Trophoblast cell (in vitro differentiated cells and primary cell): Measurements from ENCODE around the gene HIVEP3.

ENCODE experiments used
- DNase-seq, 2 donors: peaks; one replicate each; pipeline ENCODE4 v3.0.0-alpha.2; 2016
- H2AFZ ChIP-seq: 2 replicates; pipeline ENCODE4 v1.6.1; 2013; ENCODE audit warnings: low read length, moderate library complexity, mild to moderate bottlenecking; ENCODE audit not compliant: insufficient read depth, poor library complexity
- H2AK5ac ChIP-seq: 2 replicates; pipeline ENCODE4 v1.6.1; 2013; ENCODE audit warnings: mild to moderate bottlenecking, low read length
- H2BK120ac ChIP-seq: 2 replicates; pipeline ENCODE4 v1.6.1; 2013; ENCODE audit warnings: low read length, mild to moderate bottlenecking, moderate library complexity; ENCODE audit not compliant: insufficient read depth, poor library complexity
- H2BK12ac ChIP-seq: 2 replicates; pipeline ENCODE4 v1.6.1; 2013; ENCODE audit warnings: mild to moderate bottlenecking, low read length, moderate library complexity
- H2BK5ac ChIP-seq: 2 replicates; pipeline ENCODE4 v1.6.1; 2013; ENCODE audit warnings: low read length, low read depth, moderate library complexity, mild to moderate bottlenecking; ENCODE audit not compliant: poor library complexity
- H3K14ac ChIP-seq: 2 replicates; pipeline ENCODE4 v1.6.1; 2013; ENCODE audit warnings: mild to moderate bottlenecking, low read length
- H3K18ac ChIP-seq: 2 replicates; pipeline ENCODE4 v1.6.1; 2013; ENCODE audit warnings: mild to moderate bottlenecking, low read length
- H3K23ac ChIP-seq: 2 replicates; pipeline ENCODE4 v1.6.1; 2013; ENCODE audit warnings: low read length
- H3K27ac ChIP-seq: 2 replicates; pipeline ENCODE4 v1.5.1; 2013; ENCODE audit warnings: low read depth, mild to moderate bottlenecking, inconsistent platforms, low read length, moderate library complexity
- H3K27me3 ChIP-seq: 2 replicates; pipeline ENCODE4 v1.6.1; 2013; ENCODE audit warnings: inconsistent platforms, mild to moderate bottlenecking, low read length, moderate library complexity; ENCODE audit not compliant: insufficient read depth
- H3K36me3 ChIP-seq, 2 experiments: 1 replicate in 1 of 2; 2 replicates in 1 of 2; pipeline ENCODE4 v1.6.1; 2013; ENCODE audit warnings: low read length in 2 of 2, mild to moderate bottlenecking in 2 of 2, moderate library complexity in 1 of 2; ENCODE audit not compliant: insufficient read depth in 2 of 2, control insufficient read depth in 1 of 2
- H3K4ac ChIP-seq: 2 replicates; pipeline ENCODE4 v1.6.1; 2013; ENCODE audit warnings: low read depth, mild to moderate bottlenecking, low read length, moderate library complexity
- H3K4me1 ChIP-seq, 2 experiments: 1 replicate in 1 of 2; 2 replicates in 1 of 2; pipeline ENCODE4 v1.6.1; 2013; ENCODE audit warnings: low read length in 2 of 2, mild to moderate bottlenecking in 2 of 2, moderate library complexity in 1 of 2; ENCODE audit not compliant: insufficient read depth in 2 of 2, control insufficient read depth in 1 of 2
- H3K4me2 ChIP-seq: 2 replicates; pipeline ENCODE4 v1.6.1; 2013; ENCODE audit warnings: inconsistent platforms, mild to moderate bottlenecking, low read length, moderate library complexity
- H3K4me3 ChIP-seq: 2 replicates; pipeline ENCODE4 v1.5.1; 2013; ENCODE audit warnings: mild to moderate bottlenecking, low read depth, low read length, inconsistent platforms
- H3K79me1 ChIP-seq: one replicate; pipeline ENCODE4 v1.6.1; 2013; ENCODE audit warnings: low read length
- H3K79me2 ChIP-seq: 2 replicates; pipeline ENCODE4 v1.6.1; 2013; ENCODE audit warnings: low read length, mild to moderate bottlenecking; ENCODE audit not compliant: control insufficient read depth, insufficient read depth, poor library complexity
- H3K9ac ChIP-seq: 2 replicates; pipeline ENCODE4 v1.6.1; 2013; ENCODE audit warnings: mild to moderate bottlenecking, low read length
- H3K9me3 ChIP-seq: 2 replicates; pipeline ENCODE4 v1.6.1; 2013; ENCODE audit warnings: low read depth, mild to moderate bottlenecking, control low read depth, inconsistent platforms, low read length; ENCODE audit not compliant: insufficient read depth
- H4K12ac ChIP-seq: 2 replicates; pipeline ENCODE4 v1.6.1; 2013; ENCODE audit warnings: low read depth, mild to moderate bottlenecking, low read length, moderate library complexity
- H4K8ac ChIP-seq: 2 replicates; pipeline ENCODE4 v1.6.1; 2013; ENCODE audit warnings: low read depth, mild to moderate bottlenecking, low read length, moderate library complexity
- H4K91ac ChIP-seq: one replicate; pipeline ENCODE4 v1.6.1; 2013; ENCODE audit warnings: low read depth, mild to moderate bottlenecking, low read length, moderate library complexity
- WGBS: extraction: QIAGEN DNeasy Blood & Tissue Kit; methylation state at CpG from one replicate; pipeline ENCODE4 v1.1.7; 2013; ENCODE audit warnings: missing lambda C conversion rate; ENCODE audit not compliant: insufficient read length, insufficient coverage; ENCODE audit errors: extremely low coverage; 5-methylcytosine and 5-hydroxymethylcytosine counted together

HIVEP3 gene

DNA sequence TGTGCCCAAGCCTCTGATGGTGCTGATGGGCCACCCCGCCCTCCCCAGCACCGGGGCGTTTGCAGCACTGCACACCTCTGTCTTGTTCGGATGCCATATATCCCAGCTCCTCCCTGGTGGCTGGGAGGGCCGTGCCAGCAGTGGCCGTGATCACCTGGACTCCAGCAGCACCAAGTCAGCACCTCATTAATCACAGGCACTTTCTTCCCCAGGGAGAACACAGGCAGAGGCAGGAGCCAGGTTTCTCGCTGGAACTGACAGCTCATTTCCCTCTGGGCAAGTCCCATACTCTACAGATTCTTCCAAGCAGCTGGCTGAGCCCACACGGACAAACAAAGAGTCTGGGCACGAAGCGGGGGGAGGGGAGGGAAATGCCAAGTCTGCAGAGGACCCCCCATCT is 292.6 kb downstream of the HIVEP3 start:
- no peak overlapping the region for H3K9ac ChIP-seq

DNA sequence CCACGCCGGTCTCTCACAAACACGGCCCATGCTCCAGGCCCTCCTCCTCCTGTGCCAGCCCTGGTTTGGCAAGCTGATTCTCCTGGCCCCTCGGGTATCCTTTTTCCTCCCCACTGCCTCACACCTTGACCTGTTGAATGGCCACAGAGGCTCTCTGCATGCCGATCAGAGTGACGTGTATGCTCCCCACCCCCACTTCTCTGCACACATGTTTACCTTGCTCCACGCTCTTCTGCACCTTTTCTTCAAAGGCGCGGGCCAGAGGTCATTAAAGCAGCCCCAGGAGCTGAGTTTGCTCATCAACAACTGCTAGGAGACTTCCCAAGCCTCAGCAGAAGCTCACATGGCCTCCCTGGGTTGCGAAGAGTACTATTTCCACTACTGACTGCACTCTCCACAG is 295.0 kb downstream of the HIVEP3 start:
- WGBS = no CpG with 5 or more reads among the region's 10 CpGs
- Histone ChIP-seq H2AFZ (no peak overlapping the region), H3K4ac (no peak overlapping the region), H3K14ac (no peak overlapping the region), H3K79me2 (no peaks in the 10 kb centered on the region), H4K12ac (no peak overlapping the region), H2BK5ac (no peak overlapping the region), H2AK5ac (no peak overlapping the region), H3K79me1 (no peaks in the 10 kb centered on the region), H3K4me1 (peaks cover 0 to 5% of the 10 kb centered on the region in 2 experiments), H2BK12ac (no peak overlapping the region), H2BK120ac (no peak overlapping the region), H3K9me3 (peaks cover 3% of the 10 kb centered on the region), H3K36me3 (no peaks in the 10 kb centered on the region), H3K23ac (no peak overlapping the region), H3K27ac (no peak overlapping the region), H3K9ac (no peak overlapping the region), H4K8ac (no peak overlapping the region), H3K18ac (no peak overlapping the region), H3K27me3 (no peaks in the 10 kb centered on the region), H3K4me2 (no peak overlapping the region), H3K4me3 (no peak overlapping the region), H4K91ac (no peak overlapping the region)
- DNase-seq = no peak

More for the DNA sequence above, 292.6 kb downstream of the HIVEP3 start:
- Histone ChIP-seq H3K4ac (no peak overlapping the region), H3K4me2 (no peak overlapping the region), H3K27me3 (no peaks in the 10 kb centered on the region), H3K79me1 (no peaks in the 10 kb centered on the region), H3K36me3 (no peaks in the 10 kb centered on the region), H3K18ac (no peak overlapping the region), H4K91ac (no peak overlapping the region), H3K14ac (no peak overlapping the region), H2AK5ac (no peak overlapping the region), H2BK5ac (no peak overlapping the region), H3K27ac (no peak overlapping the region), H4K12ac (no peak overlapping the region), H2BK120ac (no peak overlapping the region), H3K79me2 (no peaks in the 10 kb centered on the region), H3K4me1 (peaks cover 0 to 5% of the 10 kb centered on the region in 2 experiments), H2AFZ (no peak overlapping the region), H4K8ac (no peak overlapping the region), H3K4me3 (no peak overlapping the region), H3K9me3 (peaks cover 3% of the 10 kb centered on the region), H2BK12ac (no peak overlapping the region), H3K23ac (no peak overlapping the region)
- peak; percentile 25 to 29 for DNase-seq
- WGBS = no CpG with 5 or more reads among the region's 10 CpGs

- H3K4me1 ChIP-seq = peaks cover 0 to 5% of the 10 kb centered on the region in 2 experiments
- no peak overlapping the region for H3K4me3 ChIP-seq
- no peak overlapping the region for H3K18ac ChIP-seq
- H3K9me3 ChIP-seq = peaks cover under 1% of the 10 kb centered on the region
- H3K27me3 ChIP-seq = no peaks in the 10 kb centered on the region
- no peak overlapping the region for H4K12ac ChIP-seq
- no peak overlapping the region for H2AK5ac ChIP-seq
- H3K23ac ChIP-seq = no peak overlapping the region
- no peak overlapping the region for H3K27ac ChIP-seq
- no peak overlapping the region for H3K14ac ChIP-seq
- no peak overlapping the region for H2BK5ac ChIP-seq
- H2AFZ ChIP-seq = no peak overlapping the region
- H3K4ac ChIP-seq = no peak overlapping the region
- no peak for DNase-seq
- H4K8ac ChIP-seq = no peak overlapping the region
- no peaks in the 10 kb centered on the region for H3K79me2 ChIP-seq
- no peak overlapping the region for H4K91ac ChIP-seq
- no CpG with 5 or more reads among the region's 8 CpGs for WGBS
- no peak overlapping the region for H2BK12ac ChIP-seq
- no peak overlapping the region for H2BK120ac ChIP-seq
- H3K4me2 ChIP-seq = no peak overlapping the region
- no peak overlapping the region for H3K9ac ChIP-seq
- no peaks in the 10 kb centered on the region for H3K79me1 ChIP-seq
- no peaks in the 10 kb centered on the region for H3K36me3 ChIP-seq
These were observed 295.6 kb downstream of the HIVEP3 start for GRCh38 chr1:41622859-41623732.

DNA sequence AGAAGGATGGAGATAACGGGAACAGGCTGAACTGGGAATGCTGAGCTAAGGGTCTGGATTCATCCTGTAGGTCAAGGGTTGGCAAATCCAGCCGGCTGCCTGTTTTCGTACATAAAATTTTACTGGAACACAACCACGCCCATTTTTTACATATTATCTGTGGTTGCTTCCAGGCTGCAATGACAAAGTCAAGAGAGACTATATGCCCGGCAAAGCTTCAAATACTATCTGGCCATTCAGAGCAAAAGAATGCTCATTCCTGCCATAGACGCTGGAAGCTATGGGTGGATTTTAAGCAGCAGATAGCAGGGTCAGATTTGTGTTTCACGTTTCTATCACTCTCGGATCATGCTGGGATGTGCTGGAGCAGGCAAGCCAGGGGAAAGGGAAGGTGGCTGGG is 296.3 kb downstream of the HIVEP3 start:
- Histone ChIP-seq H3K79me1 (no peaks in the 10 kb centered on the region), H3K27ac (no peak overlapping the region), H2BK12ac (no peak overlapping the region), H2AFZ (no peak overlapping the region), H4K8ac (no peak overlapping the region), H3K18ac (no peak overlapping the region), H2AK5ac (no peak overlapping the region), H3K4me3 (no peak overlapping the region), H3K14ac (no peak overlapping the region), H3K27me3 (no peaks in the 10 kb centered on the region), H4K12ac (no peak overlapping the region), H2BK120ac (no peak overlapping the region), H2BK5ac (no peak overlapping the region), H3K9me3 (no peaks in the 10 kb centered on the region), H3K4me1 (peaks cover 0 to 5% of the 10 kb centered on the region in 2 experiments), H3K4me2 (no peak overlapping the region), H3K4ac (no peak overlapping the region), H3K36me3 (no peaks in the 10 kb centered on the region), H3K9ac (no peak overlapping the region), H3K79me2 (no peaks in the 10 kb centered on the region), H4K91ac (no peak overlapping the region), H3K23ac (no peak overlapping the region)
- no CpG with 5 or more reads among the region's 8 CpGs for WGBS
- DNase-seq = peak; percentile 73 to 95
